T-helper 22 cell (primary cell): Measurements from ENCODE around the gene EPHA10.

Experiments used
- DNase-seq: peaks from one replicate; pipeline ENCODE4 v3.0.0-alpha.2; 2020; ENCODE audit warnings: low read depth

The EPHA10 gene

DNA sequence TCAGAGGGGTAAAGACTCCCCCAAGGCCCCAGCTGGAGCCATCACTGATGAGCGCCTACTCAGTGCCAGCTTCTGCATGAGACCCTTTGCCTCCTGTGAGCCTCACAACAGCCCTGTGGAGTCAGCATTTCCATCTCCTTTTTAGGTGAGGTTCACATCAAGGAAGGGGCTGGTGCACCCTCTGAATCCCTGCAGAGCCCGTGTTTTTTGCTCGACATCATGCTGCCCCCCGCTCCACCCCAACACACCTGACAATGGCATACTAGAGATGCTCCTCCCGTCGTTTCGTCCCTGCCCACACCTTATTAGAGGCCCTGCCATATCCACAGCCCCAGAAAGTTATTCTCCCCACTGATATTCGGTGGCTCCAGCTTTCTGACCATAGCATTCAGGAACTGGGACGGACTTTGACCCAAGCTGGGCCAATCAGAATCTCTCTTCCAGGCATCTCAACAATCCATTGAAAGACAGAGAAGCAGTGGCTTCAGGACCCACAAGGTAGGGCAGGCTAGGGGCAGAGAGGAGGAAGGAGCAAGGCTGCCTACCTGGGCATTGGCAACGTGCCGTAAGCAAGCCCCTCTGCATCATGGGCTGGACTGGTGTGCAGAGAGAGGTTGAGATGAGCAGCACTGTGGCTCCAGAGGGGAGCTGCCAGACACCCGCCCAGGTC lies 32.7 kb downstream of the EPHA10 start:
- no peak for DNase-seq

- no peak for DNase-seq
Measured at GRCh38 chr1:37731312-37732019, 33.5 kb downstream of the EPHA10 start.

DNA sequence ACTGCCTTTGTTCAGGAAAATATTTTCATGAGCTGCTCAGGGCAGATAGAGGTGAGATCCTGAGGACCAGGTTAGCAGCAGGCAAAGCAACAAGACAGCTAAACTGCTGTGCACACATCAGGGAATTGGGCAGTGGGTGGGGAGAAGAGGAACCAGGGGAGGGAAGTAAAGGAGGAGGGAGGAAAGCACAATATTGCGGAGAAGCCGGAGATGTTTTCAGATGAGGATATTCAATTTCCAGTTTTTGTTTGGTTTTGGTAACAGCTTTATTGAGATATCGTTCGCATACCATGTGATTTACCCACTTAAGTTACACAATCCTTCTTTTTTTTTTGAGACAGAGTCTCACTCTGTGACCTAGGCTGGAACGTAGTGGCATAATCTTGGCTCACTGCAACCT lies 34.5 kb downstream of the EPHA10 start:
- no peak for DNase-seq

DNA sequence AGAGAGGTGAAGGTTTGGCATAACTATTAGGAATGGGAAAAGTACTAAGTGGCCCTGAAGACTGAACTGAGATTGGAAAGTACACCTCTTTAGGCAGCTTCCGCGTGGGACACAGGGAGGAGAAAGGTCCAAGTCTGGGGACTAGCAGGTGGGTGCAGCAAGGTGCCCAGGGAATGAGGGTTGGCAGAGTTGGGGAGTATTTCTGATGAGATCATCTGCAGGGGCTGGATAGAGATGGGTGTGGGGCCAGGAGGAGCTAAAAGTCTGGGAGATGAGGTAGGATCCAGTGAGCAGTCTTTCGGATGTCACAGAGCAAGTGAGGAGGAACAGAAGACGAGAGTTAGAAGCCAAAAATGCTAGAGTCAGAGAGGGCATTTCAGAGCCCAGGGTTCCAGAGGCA lies 36.5 kb downstream of the EPHA10 start:
- DNase-seq: no peak

GRCh38 chr1:37726751-37727585 lies 38.0 kb downstream of the EPHA10 start:
- DNase-seq: no peak

DNA sequence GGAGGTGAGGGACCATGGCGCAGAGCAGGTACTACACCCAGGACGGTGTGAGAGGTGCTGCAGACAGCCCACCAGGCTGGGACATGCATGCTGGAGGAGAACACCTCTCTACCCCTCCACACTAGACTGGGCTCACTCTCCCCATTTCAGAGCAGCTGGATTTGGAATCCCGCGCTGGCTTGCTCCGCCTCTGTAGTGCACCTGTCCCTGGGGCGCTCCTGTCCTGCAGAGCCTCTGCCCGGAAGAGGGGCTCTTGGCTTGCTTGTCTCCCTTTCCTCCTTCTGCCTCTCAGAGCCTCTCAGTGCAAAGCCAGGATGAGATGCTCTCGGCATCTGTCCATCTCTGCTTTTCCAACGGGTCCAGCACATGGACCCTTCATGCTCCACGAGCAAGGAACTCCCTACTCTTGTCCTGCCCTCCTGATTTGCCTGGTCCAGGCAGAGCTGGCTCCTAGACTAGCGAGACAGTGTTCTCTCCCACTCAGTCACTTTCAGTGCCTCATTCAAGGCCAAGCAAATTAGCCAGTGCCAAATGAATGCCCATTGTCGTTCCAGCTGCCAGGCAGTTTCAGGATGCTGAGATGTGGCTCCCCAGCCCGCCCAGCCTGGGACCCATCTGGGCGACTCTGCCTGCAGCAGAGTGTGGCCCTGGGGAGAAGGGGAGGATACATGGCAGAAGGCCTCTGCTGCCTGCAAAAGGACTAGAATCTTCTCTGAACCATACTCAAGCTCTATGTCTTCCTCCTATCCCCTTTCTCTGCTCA lies 38.9 kb downstream of the EPHA10 start:
- DNase-seq: no peak

DNA sequence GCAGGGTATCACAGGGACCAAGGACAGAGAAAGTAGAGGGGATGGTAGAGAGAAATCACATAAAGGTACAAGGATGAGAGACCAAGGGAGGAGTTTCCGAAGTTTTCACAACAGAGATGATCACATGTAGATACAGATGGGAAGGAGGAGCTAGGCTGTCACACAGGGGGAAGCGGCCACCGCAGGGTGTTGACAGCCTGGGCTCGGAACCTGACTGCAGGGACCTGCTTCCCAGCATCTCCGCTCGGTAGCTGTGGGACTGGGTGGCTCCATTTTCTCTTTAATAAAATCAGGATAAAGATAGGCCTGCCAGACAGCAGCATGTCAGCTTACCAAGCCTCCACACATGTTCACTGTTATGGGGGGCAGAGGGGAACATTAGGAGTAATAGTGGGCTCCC lies 40.3 kb downstream of the EPHA10 start:
- no peak for DNase-seq

DNA sequence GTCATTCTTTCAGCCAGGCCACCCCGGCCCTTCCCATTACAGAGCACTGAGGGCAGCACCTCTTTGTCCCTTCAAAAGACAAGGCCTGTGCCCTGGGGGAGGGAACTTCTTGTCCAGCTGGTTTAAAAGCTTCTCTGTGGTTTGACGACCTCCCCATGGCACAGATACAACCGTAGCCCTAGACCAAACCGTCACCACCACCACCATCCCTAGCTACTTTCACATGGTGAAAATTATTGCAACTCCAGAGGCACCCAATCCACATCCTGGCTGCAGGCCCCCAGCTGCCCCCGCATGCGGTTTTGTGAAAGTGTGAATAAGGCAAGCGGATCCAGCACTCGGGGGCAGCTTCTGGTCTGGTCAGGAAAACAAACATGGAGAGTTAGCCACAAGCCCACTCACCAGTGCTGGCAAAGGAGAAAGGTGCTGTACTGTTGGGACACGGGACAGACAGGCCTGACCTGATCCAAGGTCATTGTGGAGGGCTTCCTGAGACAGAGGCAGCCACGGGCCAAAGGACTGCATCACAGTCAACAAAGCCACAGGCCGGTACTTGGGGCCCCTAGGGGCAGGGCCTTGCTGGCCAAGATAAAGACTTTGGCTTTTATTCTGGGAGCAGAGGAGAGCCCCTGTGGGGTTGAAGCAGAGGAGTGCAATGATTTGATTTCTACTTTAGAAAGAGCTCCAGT lies 41.4 kb downstream of the EPHA10 start:
- DNase-seq: no peak

GRCh38 chr1:37723072-37723389 lies 41.9 kb downstream of the EPHA10 start:
- DNase-seq: no peak

GRCh38 chr1:37722181-37723071 lies 42.5 kb downstream of the EPHA10 start:
- DNase-seq: no peak

DNA sequence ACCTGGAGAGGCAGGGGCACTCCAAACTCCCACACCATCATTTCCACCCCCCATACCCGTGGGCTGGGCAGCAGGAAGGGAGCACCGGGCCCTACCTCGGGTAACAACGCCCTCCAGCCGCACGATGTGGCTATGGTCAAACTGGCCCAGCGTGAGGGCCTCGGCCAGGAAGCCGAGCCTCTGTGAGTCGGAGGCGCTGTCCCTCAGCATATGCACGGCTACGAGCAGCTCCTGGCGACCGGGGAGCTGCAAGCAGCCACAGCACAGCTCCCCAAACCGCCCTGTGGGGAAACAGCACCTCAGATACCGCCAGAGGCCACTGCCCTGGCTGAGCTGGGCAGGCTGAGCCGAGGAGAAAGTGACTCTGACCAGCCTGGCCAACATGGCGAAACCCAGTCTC lies 43.4 kb downstream of the EPHA10 start:
- no peak for DNase-seq

GRCh38 chr1:37720231-37721130 lies 44.4 kb downstream of the EPHA10 start:
- DNase-seq: no peak

DNA sequence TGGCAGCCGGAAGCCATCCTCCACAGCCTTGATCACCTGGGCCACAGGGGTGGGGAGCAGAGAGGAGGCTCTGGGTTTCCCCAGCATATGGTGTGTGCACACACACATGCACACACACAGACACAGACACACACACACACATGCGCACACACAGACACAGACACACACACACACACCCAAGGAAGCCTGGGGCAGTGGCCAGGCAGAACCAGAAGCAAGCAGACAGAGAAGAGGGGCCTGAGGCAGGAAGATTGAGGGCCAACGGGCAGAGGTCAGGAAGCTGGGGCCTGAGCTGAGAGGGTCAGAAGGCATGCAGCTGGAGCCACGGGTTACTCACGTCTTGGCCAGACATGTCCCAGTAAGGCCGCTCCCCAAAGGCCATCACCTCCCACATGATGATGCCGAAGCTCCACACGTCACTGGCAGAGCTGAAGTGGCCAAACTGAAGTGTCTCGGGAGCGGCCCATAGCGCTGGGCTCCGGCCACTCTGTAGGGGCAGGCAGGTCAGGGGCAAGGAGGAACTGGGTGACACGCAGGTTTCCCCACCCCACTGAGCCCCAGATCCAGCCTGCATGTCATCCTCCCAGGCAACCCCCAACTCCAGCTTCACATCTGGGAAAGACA lies 45.2 kb downstream of the EPHA10 start:
- DNase-seq: no peak

DNA sequence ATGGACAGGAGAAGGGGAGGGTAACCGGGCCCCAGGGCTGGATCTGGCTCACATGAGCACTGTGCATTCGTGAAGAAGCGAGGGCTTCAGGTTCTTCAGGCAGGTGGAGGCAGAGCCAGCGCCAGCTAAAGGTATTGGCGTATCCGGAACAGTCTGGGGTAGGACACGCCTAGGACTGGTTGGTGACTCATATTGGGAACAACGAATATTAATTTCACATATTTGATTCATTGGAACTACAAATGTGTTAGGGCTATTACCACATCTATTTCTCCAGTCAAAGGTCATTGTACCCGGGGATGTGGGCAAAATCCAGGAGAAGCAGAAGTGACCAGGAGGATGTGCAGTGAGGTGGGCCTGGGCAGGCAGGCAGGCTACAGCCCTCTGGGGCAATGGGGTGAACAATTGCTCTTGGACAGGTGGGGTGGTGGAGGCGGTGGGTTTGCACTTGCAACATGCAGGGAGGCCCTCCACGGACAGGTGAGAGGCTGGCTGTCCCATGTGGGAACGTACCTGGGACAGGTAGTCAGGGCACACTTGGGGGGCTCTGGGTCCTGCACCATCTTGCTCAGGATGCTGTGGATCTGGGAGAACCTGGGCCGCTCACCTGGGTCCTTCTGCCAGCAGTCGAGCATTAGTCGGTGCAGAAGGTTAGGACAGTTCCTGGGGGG lies 45.9 kb downstream of the EPHA10 start:
- no peak for DNase-seq

DNA sequence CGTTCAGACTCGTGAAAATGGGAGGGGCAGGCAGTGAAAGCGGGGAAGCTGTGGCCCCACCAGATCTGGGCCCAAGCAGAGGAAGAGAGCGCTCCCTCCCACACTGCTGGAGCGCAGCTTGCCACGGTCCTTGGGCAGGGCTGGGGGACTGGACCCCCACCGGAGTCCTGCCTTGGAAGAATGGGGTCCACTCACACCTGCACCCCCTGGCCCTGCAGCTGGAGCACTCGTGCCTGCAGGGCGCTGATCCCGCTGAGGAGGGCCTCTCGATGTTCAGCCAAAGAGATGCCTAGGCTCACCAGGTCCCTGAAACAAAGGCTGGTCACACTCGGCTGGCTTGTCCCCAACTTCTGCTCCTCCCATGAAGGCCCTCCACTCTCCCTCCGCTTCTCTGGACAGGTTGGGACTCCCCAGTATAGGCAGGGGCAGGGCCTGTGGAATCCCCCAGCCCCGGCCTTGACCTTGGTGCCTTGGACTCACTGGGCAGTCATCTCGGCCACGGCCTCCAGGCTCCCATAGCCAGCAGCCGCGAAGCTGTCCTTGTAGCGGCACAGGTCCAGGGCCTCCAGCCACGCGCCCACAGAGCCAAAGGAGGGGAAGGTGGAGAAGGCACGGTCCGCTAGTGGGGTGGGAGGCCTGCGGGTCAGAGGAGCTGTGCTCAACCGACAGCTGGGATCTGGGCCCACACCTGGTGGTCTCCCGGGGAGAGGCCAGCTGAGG lies 46.6 kb downstream of the EPHA10 start:
- no peak for DNase-seq

GRCh38 chr1:37717631-37718030 lies 47.3 kb downstream of the EPHA10 start:
- no peak for DNase-seq

DNA sequence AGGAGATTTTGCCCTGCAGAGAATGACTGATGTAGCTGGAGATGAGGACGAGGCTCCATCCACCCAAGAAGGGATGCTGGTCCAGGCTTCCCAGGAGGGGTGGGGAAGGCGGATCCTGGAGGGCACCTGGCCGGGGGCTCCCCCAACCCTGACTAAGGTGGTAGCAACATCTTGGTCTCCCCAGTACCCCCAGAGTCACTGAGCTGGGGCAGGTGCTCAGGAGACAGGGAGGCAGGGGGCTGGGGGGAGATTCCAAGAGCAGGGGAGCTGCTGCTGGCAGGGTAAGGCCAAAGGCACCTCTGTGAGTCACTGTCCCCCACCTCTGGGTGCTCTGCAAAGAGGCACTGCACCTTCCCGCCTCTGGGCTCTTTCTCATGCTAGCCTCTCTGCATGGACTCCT lies 48.6 kb downstream of the EPHA10 start:
- no peak for DNase-seq

DNA sequence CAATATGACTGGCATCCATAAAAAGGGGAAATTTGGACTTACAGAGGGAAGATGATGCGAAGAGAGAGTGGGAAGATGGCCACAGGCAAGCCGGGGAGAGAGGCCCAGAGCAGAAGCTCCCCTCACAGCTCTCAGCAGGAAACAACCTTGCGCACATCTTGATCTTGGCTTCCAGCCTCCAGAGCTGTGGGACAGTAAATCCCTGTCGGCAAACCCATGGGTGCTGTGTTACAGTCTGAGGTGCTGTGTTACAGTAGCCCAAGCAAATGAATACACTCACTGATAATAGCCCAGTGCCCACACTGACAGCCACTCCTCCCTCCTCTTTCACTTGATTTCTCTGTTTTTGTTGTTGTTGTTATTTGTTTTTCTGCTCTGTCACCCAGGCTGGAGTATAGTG lies 50.2 kb downstream of the EPHA10 start:
- DNase-seq: no peak
